HEK293 (cell line): ENCODE results near the gene SHLD2.

Source experiments
- BCL11A ChIP-seq: fragments of 450-650 bp; formaldehyde crosslinking; IDR thresholded peaks from 2 replicates; pipeline ENCODE4 v1.5.1; 2016; ENCODE audit warnings: low read depth, missing biosample characterization, missing genetic modification characterization
- BCL11B ChIP-seq: fragments of 450-650 bp; formaldehyde crosslinking; IDR thresholded peaks from 2 replicates; pipeline ENCODE4 v1.5.1; 2016; ENCODE audit warnings: low read depth, missing biosample characterization, missing genetic modification characterization
- ELK4 ChIP-seq: IDR thresholded peaks from 2 replicates; pipeline ENCODE4 v1.6.1; 2011; ENCODE audit warnings: mild to moderate bottlenecking, low read depth, low read length, borderline replicate concordance
- IKZF3 ChIP-seq: fragments of 450-650 bp; IDR thresholded peaks from 2 replicates; pipeline ENCODE4 v1.5.0; 2018; ENCODE audit warnings: missing biosample characterization, mild to moderate bottlenecking, missing genetic modification characterization, moderate library complexity
- INSM2 ChIP-seq: fragments of 450-650 bp; formaldehyde crosslinking; IDR thresholded peaks from 2 replicates; pipeline ENCODE4 v1.5.1; 2016; ENCODE audit warnings: missing biosample characterization, missing genetic modification characterization
- KLF10 ChIP-seq: fragments of 450-650 bp; IDR thresholded peaks from 2 replicates; pipeline ENCODE4 v1.5.1; 2018; ENCODE audit warnings: missing biosample characterization, mild to moderate bottlenecking, missing genetic modification characterization
- PRDM2 ChIP-seq: fragments of 450-650 bp; formaldehyde crosslinking; IDR thresholded peaks from 2 replicates; pipeline ENCODE4 v1.5.1; 2016; ENCODE audit warnings: missing biosample characterization, missing genetic modification characterization, borderline replicate concordance
- SCRT2 ChIP-seq: fragments of 450-650 bp; formaldehyde crosslinking; IDR thresholded peaks from 2 replicates; pipeline ENCODE4 v1.5.1; 2016; ENCODE audit warnings: missing biosample characterization, missing genetic modification characterization
- YY1 ChIP-seq: fragments of 450-650 bp; formaldehyde crosslinking; IDR thresholded peaks from 2 replicates; pipeline ENCODE4 v1.5.1; 2018; ENCODE audit warnings: missing biosample characterization, missing genetic modification characterization
- ZBTB49 ChIP-seq: fragments of 450-650 bp; formaldehyde crosslinking; IDR thresholded peaks from 2 replicates; pipeline ENCODE4 v1.5.1; 2016; ENCODE audit warnings: missing biosample characterization, missing genetic modification characterization, low read depth
- ZFP41 ChIP-seq: fragments of 450-650 bp; formaldehyde crosslinking; IDR thresholded peaks from 2 replicates; pipeline ENCODE4 v1.5.1; 2016; ENCODE audit warnings: missing biosample characterization, missing genetic modification characterization, borderline replicate concordance
- ZNF16 ChIP-seq: fragments of 450-650 bp; formaldehyde crosslinking; IDR thresholded peaks from 2 replicates; pipeline ENCODE4 v1.5.1; 2016; ENCODE audit warnings: low read depth, missing biosample characterization, missing genetic modification characterization
- ZNF174 ChIP-seq: fragments of 450-650 bp; formaldehyde crosslinking; IDR thresholded peaks from 2 replicates; pipeline ENCODE4 v1.5.0; 2017; ENCODE audit warnings: missing biosample characterization, mild to moderate bottlenecking, missing genetic modification characterization
- ZNF202 ChIP-seq: fragments of 450-650 bp; formaldehyde crosslinking; IDR thresholded peaks from 2 replicates; pipeline ENCODE4 v1.5.1; 2016; ENCODE audit warnings: missing biosample characterization, missing genetic modification characterization, borderline replicate concordance
- ZNF223 ChIP-seq: fragments of 450-650 bp; formaldehyde crosslinking; IDR thresholded peaks from 2 replicates; pipeline ENCODE4 v1.5.1; 2016; ENCODE audit warnings: missing biosample characterization, missing genetic modification characterization
- ZNF302 ChIP-seq: fragments of 450-650 bp; formaldehyde crosslinking; IDR thresholded peaks from 2 replicates; pipeline ENCODE4 v1.5.1; 2016; ENCODE audit warnings: missing biosample characterization, missing genetic modification characterization, low read depth
- ZNF335 ChIP-seq: fragments of 450-650 bp; formaldehyde crosslinking; conservative IDR thresholded peaks from 2 replicates; pipeline ENCODE4 v1.5.1; 2016; ENCODE audit warnings: missing biosample characterization, missing genetic modification characterization
- ZNF37A ChIP-seq: fragments of 450-650 bp; IDR thresholded peaks from 2 replicates; pipeline ENCODE4 v1.5.1; 2018; ENCODE audit warnings: missing biosample characterization, missing genetic modification characterization
- ZNF398 ChIP-seq: fragments of 450-650 bp; formaldehyde crosslinking; IDR thresholded peaks from 2 replicates; pipeline ENCODE4 v1.5.1; 2017; ENCODE audit warnings: missing biosample characterization, missing genetic modification characterization
- ZNF513 ChIP-seq: fragments of 450-650 bp; IDR thresholded peaks from 2 replicates; pipeline ENCODE4 v1.5.1; 2018; ENCODE audit warnings: missing biosample characterization, missing genetic modification characterization
- ZNF624 ChIP-seq: fragments of 450-650 bp; formaldehyde crosslinking; IDR thresholded peaks from 2 replicates; pipeline ENCODE4 v1.5.1; 2017; ENCODE audit warnings: missing biosample characterization, missing genetic modification characterization
- ZNF785 ChIP-seq: fragments of 450-650 bp; formaldehyde crosslinking; IDR thresholded peaks from 2 replicates; pipeline ENCODE4 v1.5.1; 2016; ENCODE audit warnings: missing biosample characterization, missing genetic modification characterization
- ZNF837 ChIP-seq: fragments of 450-650 bp; formaldehyde crosslinking; IDR thresholded peaks from 2 replicates; pipeline ENCODE4 v1.5.1; 2016; ENCODE audit warnings: missing biosample characterization, missing genetic modification characterization
- ZSCAN30 ChIP-seq: fragments of 450-650 bp; IDR thresholded peaks from 2 replicates; pipeline ENCODE4 v1.5.1; 2018; ENCODE audit warnings: missing biosample characterization, mild to moderate bottlenecking, missing genetic modification characterization, moderate library complexity

The SHLD2 gene

GRCh38 chr10:87094373-87095235 is at the start of gene SHLD2, which contains the start of gene GLUD1 (continued):
- TF ChIP-seq IKZF3 (tag by site-specific recombination) (peak; percentile 35; the same call in 1 of the 2 replicates), ZNF37A (tag by site-specific recombination) (no peak), ZNF302 (tag by site-specific recombination) (no peak), BCL11A (tag by site-specific recombination) (no peak), ZBTB49 (no peak), ZNF335 (tag by site-specific recombination) (peak; percentile 66), KLF10 (no peak; the same call in 1 of the 2 replicates), ZNF174 (tag by site-specific recombination) (no peak), ZNF16 (tag by site-specific recombination) (no peak), ZNF398 (tag by site-specific recombination) (no peak), ZNF513 (tag by site-specific recombination) (no peak), ZSCAN30 (tag by site-specific recombination) (peak; percentile 25; the same call in 1 of the 2 replicates), ZNF785 (no peak), ZNF202 (tag by site-specific recombination) (no peak), YY1 (no peak; the same call in none of the 2 replicates), ZFP41 (tag by site-specific recombination) (no peak), ZNF624 (tag by site-specific recombination) (no peak), PRDM2 (0 out of 2 replicates have a peak, but pooled peaks have one; percentile 62), BCL11B (tag by site-specific recombination) (no peak), INSM2 (tag by site-specific recombination) (no peak), ZNF837 (tag by site-specific recombination) (no peak), SCRT2 (tag by site-specific recombination) (no peak), ELK4 (no peak), ZNF223 (no peak)
